Measurements from ENCODE around the gene INSIG1. TPM values are rescaled to one million over a fixed set of nuclear protein-coding genes. Genes with fewer than 3 reads are reported as not detected.

The INSIG1 gene
- total RNA-seq, 4 donors from 2014 or later, result 28.7 to 65.5 (median 45.0) TPM

DNA sequence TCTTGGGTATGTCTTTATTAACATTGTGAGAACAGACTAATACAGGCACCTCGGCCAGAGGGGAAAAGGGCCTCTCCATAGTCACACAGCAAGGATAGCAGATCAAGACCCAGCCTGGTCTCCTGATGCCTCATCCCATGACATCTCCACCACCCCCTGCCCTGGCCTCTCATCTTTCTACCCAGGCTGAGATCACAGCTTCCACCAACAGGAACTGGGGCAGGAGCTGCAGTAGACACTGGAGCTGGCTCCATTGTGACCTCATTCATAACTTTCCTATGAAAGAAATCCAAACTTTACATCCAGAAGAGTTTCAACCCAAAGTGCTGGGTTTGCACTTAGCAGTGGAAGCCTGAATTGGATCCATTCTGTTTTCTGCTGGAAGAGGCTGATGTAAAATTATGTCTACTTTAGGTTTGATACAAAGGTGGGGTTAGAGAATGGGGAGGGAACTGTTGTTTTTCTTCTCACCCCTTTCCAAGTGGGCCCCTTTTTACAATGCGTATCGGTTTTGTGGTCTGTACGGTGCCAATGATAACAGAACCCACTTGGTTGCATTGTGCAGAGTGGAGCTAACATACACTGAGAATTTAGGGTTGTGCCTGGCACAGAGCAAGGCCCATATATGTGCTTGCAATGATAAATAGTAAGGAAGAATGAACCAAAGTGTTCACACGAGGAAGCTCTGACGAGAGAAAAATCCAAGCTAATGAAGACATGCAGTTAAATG lies 28.6 kb upstream of the INSIG1 start:
- Histone ChIP-seq H3K27ac (no peak overlapping the region), H3K9me3 (no peaks in the 10 kb centered on the region), H3K27me3 (no peaks in the 10 kb centered on the region), H3K4me3 (no peak overlapping the region), H3K36me3 (no peaks in the 10 kb centered on the region), H3K4me1 (peaks cover 0 to 7% (median 4%) of the 10 kb centered on the region in 4 donors)
- DNase-seq, result no peak
- TF ChIP-seq, protein P1, sequence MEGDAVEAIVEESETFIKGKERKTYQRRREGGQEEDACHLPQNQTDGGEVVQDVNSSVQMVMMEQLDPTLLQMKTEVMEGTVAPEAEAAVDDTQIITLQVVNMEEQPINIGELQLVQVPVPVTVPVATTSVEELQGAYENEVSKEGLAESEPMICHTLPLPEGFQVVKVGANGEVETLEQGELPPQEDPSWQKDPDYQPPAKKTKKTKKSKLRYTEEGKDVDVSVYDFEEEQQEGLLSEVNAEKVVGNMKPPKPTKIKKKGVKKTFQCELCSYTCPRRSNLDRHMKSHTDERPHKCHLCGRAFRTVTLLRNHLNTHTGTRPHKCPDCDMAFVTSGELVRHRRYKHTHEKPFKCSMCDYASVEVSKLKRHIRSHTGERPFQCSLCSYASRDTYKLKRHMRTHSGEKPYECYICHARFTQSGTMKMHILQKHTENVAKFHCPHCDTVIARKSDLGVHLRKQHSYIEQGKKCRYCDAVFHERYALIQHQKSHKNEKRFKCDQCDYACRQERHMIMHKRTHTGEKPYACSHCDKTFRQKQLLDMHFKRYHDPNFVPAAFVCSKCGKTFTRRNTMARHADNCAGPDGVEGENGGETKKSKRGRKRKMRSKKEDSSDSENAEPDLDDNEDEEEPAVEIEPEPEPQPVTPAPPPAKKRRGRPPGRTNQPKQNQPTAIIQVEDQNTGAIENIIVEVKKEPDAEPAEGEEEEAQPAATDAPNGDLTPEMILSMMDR (IDR thresholded peaks at IDR 0.05), result no peak
- TF ChIP-seq EP300 (IDR thresholded peaks at IDR 0.05; ENCODE audit: low read depth) (no peak), POLR2A (IDR thresholded peaks at IDR 0.05) (no peak), POLR2AphosphoS5 (IDR thresholded peaks at IDR 0.05) (no peak)
- 43 to 79% methylated on average over 1 to 6 of the region's 6 CpGs for WGBS, 2 donors (ENCODE audit: low coverage in 1 of 2)
- intact Hi-C loops (cut with DNase I; ENCODE audit: low total_unique reads), result no loop called here
- in situ Hi-C loops (cut with MboI; ENCODE audit: low pct_ligation_motif_present in 1 of 4, low pct_unique_long_range_greater_than_20kb in 1 of 4, low sequenced_read_pairs in 3 of 4), result no loop called here

DNA sequence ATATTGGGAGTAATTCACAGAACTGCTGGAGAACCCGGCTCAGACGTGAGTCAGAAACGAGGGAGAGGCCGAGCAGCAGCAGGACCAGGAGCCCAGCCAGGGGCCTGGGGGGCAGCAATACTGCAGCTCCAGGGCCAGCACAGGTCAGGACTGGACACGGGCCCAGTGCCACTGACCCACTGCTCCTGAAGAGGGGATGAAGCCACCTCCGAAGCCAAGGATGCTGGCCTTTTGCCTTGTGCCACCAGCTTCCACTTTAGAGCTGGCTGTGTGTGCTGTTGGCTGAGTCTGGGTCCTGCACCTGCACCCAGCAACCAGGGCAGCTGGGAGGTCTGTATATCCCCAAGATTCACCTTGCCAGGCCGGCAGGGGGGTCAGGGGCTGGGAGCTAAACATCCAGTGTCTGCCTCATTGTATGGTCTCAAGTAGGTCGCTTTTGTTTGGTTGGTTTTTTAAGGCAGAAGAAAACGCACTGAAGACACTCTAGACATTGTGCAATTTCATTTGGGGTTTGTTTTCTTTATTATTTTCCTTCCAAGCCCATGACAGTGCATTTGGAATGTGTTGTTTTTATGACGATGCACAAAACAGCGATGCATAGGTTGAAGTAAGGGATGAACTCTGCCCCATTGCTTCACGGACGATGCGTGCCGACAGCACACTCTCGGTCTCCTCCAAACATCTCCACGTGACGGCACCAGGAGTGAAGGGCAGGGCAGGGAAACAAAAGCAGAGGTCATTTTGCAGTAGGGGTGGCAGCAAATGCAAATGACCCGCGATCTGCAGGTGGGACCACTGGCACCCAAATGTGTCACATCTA lies 27.7 kb upstream of the INSIG1 start:
- Histone ChIP-seq H3K27me3 (no peaks in the 10 kb centered on the region), H3K4me3 (no peak overlapping the region), H3K36me3 (no peaks in the 10 kb centered on the region), H3K4me1 (peaks cover 0 to 7% (median 4%) of the 10 kb centered on the region in 4 donors), H3K9me3 (no peaks in the 10 kb centered on the region), H3K27ac (no peak overlapping the region)
- intact Hi-C loops (cut with DNase I; ENCODE audit: low total_unique reads), result no loop called here
- in situ Hi-C loops (cut with MboI; ENCODE audit: low pct_ligation_motif_present in 1 of 4, low pct_unique_long_range_greater_than_20kb in 1 of 4, low sequenced_read_pairs in 3 of 4), result no loop called here
- 76 to 80% methylated on average over 1 to 20 of the region's 20 CpGs for WGBS, 2 donors (ENCODE audit: low coverage in 1 of 2)
- TF ChIP-seq EP300 (IDR thresholded peaks at IDR 0.05; ENCODE audit: low read depth) (no peak), POLR2A (IDR thresholded peaks at IDR 0.05) (no peak), POLR2AphosphoS5 (IDR thresholded peaks at IDR 0.05) (no peak)
- TF ChIP-seq, protein P1 (IDR thresholded peaks at IDR 0.05), result no peak
- DNase-seq, result no peak

DNA sequence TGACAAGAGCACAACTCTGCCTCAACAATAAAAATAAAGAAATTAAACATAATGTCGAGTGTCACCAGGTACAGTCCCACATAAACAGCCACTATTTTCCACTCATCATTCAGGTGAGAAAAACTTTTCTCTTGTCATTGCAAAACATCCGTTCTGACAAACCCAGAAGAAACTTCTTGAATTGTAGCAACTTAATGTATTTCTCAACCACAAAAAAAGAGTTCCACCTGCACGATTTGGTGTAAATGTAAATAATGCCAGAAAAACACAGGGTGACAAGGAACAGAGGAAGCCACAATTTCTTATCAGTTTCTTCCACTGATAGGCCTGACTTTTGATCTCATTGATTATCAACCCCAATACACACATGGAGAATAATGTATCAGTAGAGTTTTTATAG lies 26.8 kb upstream of the INSIG1 start:
- TF ChIP-seq, protein P1 (IDR thresholded peaks at IDR 0.05), result no peak
- TF ChIP-seq POLR2A (IDR thresholded peaks at IDR 0.05) (no peak), EP300 (IDR thresholded peaks at IDR 0.05; ENCODE audit: low read depth) (no peak), POLR2AphosphoS5 (IDR thresholded peaks at IDR 0.05) (no peak)
- in situ Hi-C loops (cut with MboI; ENCODE audit: low pct_ligation_motif_present in 1 of 4, low pct_unique_long_range_greater_than_20kb in 1 of 4, low sequenced_read_pairs in 3 of 4), result no loop called here
- H3K4me1 ChIP-seq, result peaks cover 0 to under 1% (median under 1%) of the 10 kb centered on the region in 4 donors

DNA sequence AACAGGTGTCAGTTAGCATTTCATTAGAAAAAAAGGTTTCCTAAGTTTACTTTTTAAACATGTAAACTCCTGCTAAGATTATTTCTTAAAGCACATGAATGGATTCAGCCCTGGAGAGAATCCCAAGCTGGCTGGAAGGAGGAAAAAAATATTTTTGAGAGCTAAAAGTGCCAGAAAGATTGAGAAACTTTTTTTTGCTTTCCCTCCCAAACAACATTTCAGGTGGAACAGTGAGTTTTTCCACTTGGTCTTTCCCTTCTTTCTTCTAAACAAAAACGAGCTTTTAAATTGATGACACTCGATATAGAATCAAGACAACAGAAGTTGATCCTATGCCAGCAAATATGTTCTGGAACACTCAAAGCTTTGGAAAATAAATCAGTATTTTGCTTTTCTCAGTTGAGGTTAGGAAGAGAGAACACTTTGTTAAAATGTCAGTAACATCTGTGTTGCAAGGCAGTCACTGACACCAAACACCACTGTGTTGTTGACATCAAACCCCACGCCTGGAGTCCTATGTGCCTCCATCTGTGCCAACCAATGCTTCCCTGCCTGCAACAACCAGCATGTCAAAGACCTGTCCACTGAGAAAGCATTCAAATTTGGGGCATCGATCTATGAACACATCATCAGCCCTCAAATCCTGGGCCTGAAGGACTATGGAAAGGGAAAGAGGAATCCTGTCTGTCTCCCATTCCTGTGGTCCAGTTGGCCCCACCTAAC lies 22.9 kb upstream of the INSIG1 start:
- TF ChIP-seq POLR2AphosphoS5 (IDR thresholded peaks at IDR 0.05) (no peak), POLR2A (IDR thresholded peaks at IDR 0.05) (no peak), EP300 (IDR thresholded peaks at IDR 0.05; ENCODE audit: low read depth) (no peak)
- TF ChIP-seq, protein P1 (IDR thresholded peaks at IDR 0.05), result no peak
- H3K27me3 ChIP-seq, result peaks cover 30% of the 10 kb centered on the region
- no peak for DNase-seq
- in situ Hi-C loops (cut with MboI; ENCODE audit: low pct_ligation_motif_present in 1 of 4, low pct_unique_long_range_greater_than_20kb in 1 of 4, low sequenced_read_pairs in 3 of 4) (no loop called here), intact Hi-C loops (cut with DNase I; ENCODE audit: low total_unique reads) (no loop called here)
- no peaks in the 10 kb centered on the region for H3K36me3 ChIP-seq
- H3K4me3 ChIP-seq, result no peak overlapping the region
- no peak overlapping the region for H3K27ac ChIP-seq
- WGBS, 2 donors (ENCODE audit: low coverage in 1 of 2), result 64 to 75% methylated on average over 2 to 4 of the region's 4 CpGs
- H3K9me3 ChIP-seq, result no peaks in the 10 kb centered on the region
- H3K4me1 ChIP-seq, result no peaks in the 10 kb centered on the region

More for the DNA sequence above, 26.8 kb upstream of the INSIG1 start:
- Histone ChIP-seq H3K36me3 (no peaks in the 10 kb centered on the region), H3K27ac (no peak overlapping the region), H3K27me3 (no peaks in the 10 kb centered on the region), H3K9me3 (no peaks in the 10 kb centered on the region), H3K4me3 (no peak overlapping the region)
- DNase-seq, result no peak
- intact Hi-C loops (cut with DNase I; ENCODE audit: low total_unique reads), result no loop called here
- WGBS, 2 donors (ENCODE audit: low coverage in 1 of 2), result 49 to 100% methylated on average over 1 to 3 of the region's 3 CpGs

Data from transverse colon (tissue), 4 donors.